SK-N-SH treated with all-trans-retinoic acid at 6 μM for 48 hours (cell line): Measurements from ENCODE around the gene OR6K2.

Experiments
- ATAC-seq: fragments of 200-7000 bp; cut with Tn5 transposase; 3 replicates; pipeline ENCODE4 v1.9.1; 2020; ENCODE audit warnings: mild to moderate bottlenecking, moderate library complexity
- ARNTL ChIP-seq: fragments of 450-650 bp; formaldehyde crosslinking; IDR thresholded peaks from 2 replicates; pipeline ENCODE4 v1.5.0; 2020; ENCODE audit warnings: low read depth, mild to moderate bottlenecking, moderate library complexity, borderline replicate concordance
- BACH2 ChIP-seq: fragments of 250-450 bp; sonication (Bioruptor Pico); IDR thresholded peaks from 2 replicates; pipeline ENCODE4 v1.9.0; 2021; ENCODE audit warnings: mild to moderate bottlenecking, borderline replicate concordance
- CSDC2 ChIP-seq: fragments of 250-450 bp; sonication (Bioruptor Pico); IDR thresholded peaks from 2 replicates; pipeline ENCODE4 v1.5.0; 2020; ENCODE audit warnings: mild to moderate bottlenecking, moderate library complexity
- CSRNP3 ChIP-seq: fragments of 250-450 bp; sonication (Bioruptor Pico); IDR thresholded peaks from 2 replicates; pipeline ENCODE4 v1.5.1; 2021; ENCODE audit warnings: mild to moderate bottlenecking, moderate library complexity
- ESRRG ChIP-seq: fragments of 250-450 bp; sonication (Bioruptor Pico); IDR thresholded peaks from 2 replicates; pipeline ENCODE4 v1.6.1; 2021; ENCODE audit warnings: mild to moderate bottlenecking
- GLIS3 ChIP-seq: fragments of 250-450 bp; sonication (Bioruptor Pico); IDR thresholded peaks from 2 replicates; pipeline ENCODE4 v1.5.0; 2020; ENCODE audit warnings: mild to moderate bottlenecking, moderate library complexity
- ISL1 ChIP-seq: fragments of 250-450 bp; sonication (Bioruptor Pico); IDR thresholded peaks from 2 replicates; pipeline ENCODE4 v2.1.2; 2022; ENCODE audit warnings: mild to moderate bottlenecking, moderate library complexity
- OSR1 ChIP-seq: fragments of 250-450 bp; sonication (Bioruptor Pico); IDR thresholded peaks from 2 replicates; pipeline ENCODE4 v1.8.0; 2022; ENCODE audit warnings: moderate library complexity, mild to moderate bottlenecking, inconsistent platforms
- PATZ1 ChIP-seq: fragments of 250-450 bp; sonication (Bioruptor Pico); IDR thresholded peaks from 2 replicates; pipeline ENCODE4 v1.8.0; 2020; ENCODE audit warnings: mild to moderate bottlenecking, moderate library complexity, borderline replicate concordance
- PPARA ChIP-seq: fragments of 250-450 bp; sonication (Bioruptor Pico); IDR thresholded peaks from 2 replicates; pipeline ENCODE4 v1.5.0; 2020; ENCODE audit warnings: mild to moderate bottlenecking, borderline replicate concordance
- RARB ChIP-seq: fragments of 250-450 bp; sonication (Bioruptor Pico); IDR thresholded peaks from 2 replicates; pipeline ENCODE4 v1.8.0; 2021; ENCODE audit warnings: mild to moderate bottlenecking, moderate library complexity
- TCF4 ChIP-seq: fragments of 250-450 bp; sonication (Bioruptor Pico); IDR thresholded peaks from 2 replicates; pipeline ENCODE4 v1.8.0; 2021; ENCODE audit warnings: mild to moderate bottlenecking, moderate library complexity, borderline replicate concordance
- TOX ChIP-seq: fragments of 250-450 bp; sonication (Bioruptor Pico); IDR thresholded peaks from 2 replicates; pipeline ENCODE4 v1.8.0; 2021; ENCODE audit warnings: mild to moderate bottlenecking, moderate library complexity, borderline replicate concordance
- ZC3H10 ChIP-seq: fragments of 250-450 bp; sonication (Bioruptor Pico); IDR thresholded peaks from 2 replicates; pipeline ENCODE4 v1.5.1; 2021; ENCODE audit warnings: mild to moderate bottlenecking, moderate library complexity
- ZFP3 ChIP-seq: fragments of 250-450 bp; sonication (Bioruptor Pico); IDR thresholded peaks from 2 replicates; pipeline ENCODE4 v1.5.0; 2020; ENCODE audit warnings: mild to moderate bottlenecking, moderate library complexity
- ZFP30 ChIP-seq: fragments of 450-650 bp; formaldehyde crosslinking; IDR thresholded peaks from 2 replicates; pipeline ENCODE4 v1.5.0; 2022; ENCODE audit warnings: mild to moderate bottlenecking, moderate library complexity
- ZNF565 ChIP-seq: fragments of 450-650 bp; formaldehyde crosslinking; conservative IDR thresholded peaks from 2 replicates; pipeline ENCODE4 v1.5.0; 2020; ENCODE audit warnings: low read depth, mild to moderate bottlenecking, moderate library complexity
- ZNF8 ChIP-seq: fragments of 450-650 bp; formaldehyde crosslinking; IDR thresholded peaks from 2 replicates; pipeline ENCODE4 v1.5.0; 2020; ENCODE audit warnings: mild to moderate bottlenecking, moderate library complexity
- TF ChIP-seq, protein P1 (sequence below): fragments of 250-450 bp; sonication (Bioruptor Pico); IDR thresholded peaks from 2 replicates; pipeline ENCODE4 v1.5.0; 2020; ENCODE audit warnings: mild to moderate bottlenecking, moderate library complexity

Gene OR6K2

GRCh38 chr1:158720620-158721019 is 20.2 kb upstream of the OR6K2 start, which contains the start of gene OR6K3:
OR6K3 (minus strand) TSS chr1:158720720; CDS start chr1:158718115, 2,605 bp downstream.
- ATAC-seq = no peak
- TF ChIP-seq PPARA (CRISPR knock-in tag) = no peak
- no peak for TF ChIP-seq GLIS3 (CRISPR knock-in tag)
- TF ChIP-seq, protein P1, sequence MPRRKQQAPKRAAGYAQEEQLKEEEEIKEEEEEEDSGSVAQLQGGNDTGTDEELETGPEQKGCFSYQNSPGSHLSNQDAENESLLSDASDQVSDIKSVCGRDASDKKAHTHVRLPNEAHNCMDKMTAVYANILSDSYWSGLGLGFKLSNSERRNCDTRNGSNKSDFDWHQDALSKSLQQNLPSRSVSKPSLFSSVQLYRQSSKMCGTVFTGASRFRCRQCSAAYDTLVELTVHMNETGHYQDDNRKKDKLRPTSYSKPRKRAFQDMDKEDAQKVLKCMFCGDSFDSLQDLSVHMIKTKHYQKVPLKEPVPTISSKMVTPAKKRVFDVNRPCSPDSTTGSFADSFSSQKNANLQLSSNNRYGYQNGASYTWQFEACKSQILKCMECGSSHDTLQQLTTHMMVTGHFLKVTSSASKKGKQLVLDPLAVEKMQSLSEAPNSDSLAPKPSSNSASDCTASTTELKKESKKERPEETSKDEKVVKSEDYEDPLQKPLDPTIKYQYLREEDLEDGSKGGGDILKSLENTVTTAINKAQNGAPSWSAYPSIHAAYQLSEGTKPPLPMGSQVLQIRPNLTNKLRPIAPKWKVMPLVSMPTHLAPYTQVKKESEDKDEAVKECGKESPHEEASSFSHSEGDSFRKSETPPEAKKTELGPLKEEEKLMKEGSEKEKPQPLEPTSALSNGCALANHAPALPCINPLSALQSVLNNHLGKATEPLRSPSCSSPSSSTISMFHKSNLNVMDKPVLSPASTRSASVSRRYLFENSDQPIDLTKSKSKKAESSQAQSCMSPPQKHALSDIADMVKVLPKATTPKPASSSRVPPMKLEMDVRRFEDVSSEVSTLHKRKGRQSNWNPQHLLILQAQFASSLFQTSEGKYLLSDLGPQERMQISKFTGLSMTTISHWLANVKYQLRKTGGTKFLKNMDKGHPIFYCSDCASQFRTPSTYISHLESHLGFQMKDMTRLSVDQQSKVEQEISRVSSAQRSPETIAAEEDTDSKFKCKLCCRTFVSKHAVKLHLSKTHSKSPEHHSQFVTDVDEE (CRISPR knock-in tag) = no peak
- no peak for TF ChIP-seq BACH2 (CRISPR knock-in tag)
- no peak for TF ChIP-seq TOX (CRISPR knock-in tag)
- TF ChIP-seq, all 23 proteins: peak for 0

DNA sequence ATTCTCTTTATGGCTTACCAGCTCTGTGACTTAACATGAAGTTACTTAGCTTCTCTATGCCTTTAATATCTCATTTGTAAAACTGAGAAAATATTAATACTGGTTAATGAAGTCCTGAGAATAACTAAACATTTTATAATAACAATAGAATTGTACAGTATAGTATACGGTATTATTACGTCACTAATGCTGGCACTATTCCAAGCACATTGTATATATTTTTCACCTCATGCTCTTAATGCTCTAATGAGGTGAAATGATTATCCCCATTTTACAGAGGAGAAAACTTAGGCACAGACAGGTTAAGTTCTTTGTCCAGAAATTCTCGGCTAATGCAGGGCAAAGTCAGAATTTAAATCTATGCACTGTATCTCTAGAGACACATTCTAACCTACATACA is 19.2 kb upstream of the OR6K2 start:
- TF ChIP-seq GLIS3 (CRISPR knock-in tag) (no peak), ZNF8 (CRISPR knock-in tag) (no peak), CSRNP3 (CRISPR knock-in tag) (no peak), CSDC2 (no peak), PPARA (CRISPR knock-in tag) (no peak), ESRRG (CRISPR knock-in tag) (no peak), TOX (CRISPR knock-in tag) (no peak), ZFP30 (CRISPR knock-in tag) (no peak), RARB (CRISPR knock-in tag) (no peak), ZNF565 (CRISPR knock-in tag) (no peak), ARNTL (CRISPR knock-in tag) (no peak), ISL1 (CRISPR knock-in tag) (no peak), TCF4 (no peak), OSR1 (CRISPR knock-in tag) (no peak), PATZ1 (CRISPR knock-in tag) (no peak)
- TF ChIP-seq, protein P1 (CRISPR knock-in tag) = no peak
- TF ChIP-seq, all 23 proteins: peak for 0
- ATAC-seq = no peak

- TF ChIP-seq ZFP30 (CRISPR knock-in tag) (no peak), ZNF8 (CRISPR knock-in tag) (no peak), ZC3H10 (CRISPR knock-in tag) (no peak), ESRRG (CRISPR knock-in tag) (no peak), PPARA (CRISPR knock-in tag) (no peak), ISL1 (CRISPR knock-in tag) (no peak), TOX (CRISPR knock-in tag) (no peak), RARB (CRISPR knock-in tag) (no peak), CSDC2 (no peak), TCF4 (no peak), BACH2 (CRISPR knock-in tag) (no peak)
- TF ChIP-seq, all 23 proteins: peak for 0
- ATAC-seq = no peak
Measured at GRCh38 chr1:158717344-158717743, 16.9 kb upstream of the OR6K2 start.

DNA sequence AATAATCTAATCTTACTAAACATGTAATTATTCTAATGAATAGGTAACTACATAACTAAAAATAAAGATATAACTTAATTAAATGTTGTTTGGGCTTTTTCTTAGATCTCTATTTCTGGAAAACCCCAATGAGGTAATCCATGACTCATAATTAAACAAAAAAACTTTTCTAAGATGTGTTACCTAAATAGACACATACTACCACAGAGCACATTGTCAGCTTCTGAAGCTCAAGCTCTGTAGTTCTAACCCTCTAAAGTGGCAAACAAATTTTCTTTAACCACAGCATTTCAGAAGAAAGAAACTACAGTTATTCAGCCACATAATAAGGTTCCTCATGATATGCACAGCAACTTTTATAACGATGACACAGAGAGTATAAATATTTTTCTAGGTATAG is 15.9 kb upstream of the OR6K2 start:
- TF ChIP-seq PATZ1 (CRISPR knock-in tag) = no peak
- TF ChIP-seq ZNF565 (CRISPR knock-in tag) = no peak
- TF ChIP-seq CSDC2 = no peak
- TF ChIP-seq TOX (CRISPR knock-in tag) = no peak
- no peak for TF ChIP-seq BACH2 (CRISPR knock-in tag)
- no peak for TF ChIP-seq ZFP3
- no peak for TF ChIP-seq ZNF8 (CRISPR knock-in tag)
- TF ChIP-seq, protein P1 (CRISPR knock-in tag) = no peak
- no peak for ATAC-seq
